Measurements from ENCODE around the gene ASAP2.

- TF ChIP-seq POLR2A (IDR thresholded peaks at IDR 0.05; ENCODE audit: low read depth, low read length) (no peak), POLR2AphosphoS5 (IDR thresholded peaks at IDR 0.05; ENCODE audit: low read depth, low read length) (no peak)
Measured at GRCh38 chr2:9230881-9231280, 24.3 kb downstream of the ASAP2 start.
